T-helper 1 cell treated with Interleukin-12 subunit alpha and Interleukin-12 subunit beta and Interleukin-4 antibody, amounts not matched to agents 30 ng/mL and 1 ng/mL, for 36 hours (primary cell): ENCODE results near the gene AKAP9. TPM values are rescaled to one million over a fixed set of nuclear protein-coding genes. Genes with fewer than 3 reads are reported as not detected.

Source experiments
- total RNA-seq: library from RNA; stranded (reverse); gene quantifications from 2 replicates; pipeline ENCODE4 v1.2.3, GENCODE V29; 2022

The AKAP9 gene
- total RNA-seq, 1 donor from 2014 or later = 50.7 TPM

Other genes with a start within 250 kb of the AKAP9 start
- 18.4 and 20.3 TPM in 2 replicates for gene MTERF1, start 60.2 kb upstream of the AKAP9 start, total RNA-seq
- 47.2 and 52.7 TPM in 2 replicates for gene CYP51A1, start 193.6 kb downstream of the AKAP9 start, total RNA-seq
- gene LRRD1, start 238.3 kb downstream of the AKAP9 start, total RNA-seq = not detected in 2 replicates